ENCODE data around the gene RBM33. TPM values are rescaled to one million over a fixed set of nuclear protein-coding genes. Genes with fewer than 3 reads are reported as not detected.

RBM33 gene
- total and polyA plus RNA-seq, 2 donors from 2014 or later, result 9.8 to 78.7 TPM

GRCh38 chr7:155731871-155732270 lies 87.4 kb downstream of the RBM33 start:
- Histone ChIP-seq H3K36me3 (ENCODE audit: control insufficient read depth in 2 of 3, insufficient read depth in 3 of 3, low read length in 3 of 3) (peaks cover 0 to 15% (median 4%) of the 10 kb centered on the region in 3 donors), H3K27ac (ENCODE audit: low read depth in 2 of 2, low read length in 2 of 2) (no peak overlapping the region), H3K4me1 (ENCODE audit: control insufficient read depth in 2 of 3, insufficient read depth in 2 of 3, low read depth in 1 of 3, low read length in 3 of 3) (peaks cover 0 to 3% (median 0%) of the 10 kb centered on the region in 3 donors), H3K9ac (ENCODE audit: low read length in 3 of 3) (no peak overlapping the region), H3K9me3 (ENCODE audit: control insufficient read depth in 2 of 3, insufficient read depth in 1 of 3, low read length in 3 of 3) (no peaks in the 10 kb centered on the region), H3K4me3 (ENCODE audit: low read length in 3 of 3) (no peak overlapping the region), H3K27me3 (ENCODE audit: control insufficient read depth, insufficient read depth, low read length) (no peaks in the 10 kb centered on the region)
- no peak for TF ChIP-seq CTCF (IDR thresholded peaks at IDR 0.05; ENCODE audit: borderline replicate concordance, extremely low read depth, insufficient read depth)
- intact Hi-C loops (cut with DNase I), result no loop called here
- FAIRE-seq, result no peak
- no peak for DNase-seq

- Histone ChIP-seq H3K4me3 (ENCODE audit: low read length in 3 of 3) (no peak overlapping the region), H3K36me3 (ENCODE audit: control insufficient read depth in 2 of 3, insufficient read depth in 3 of 3, low read length in 3 of 3) (peaks cover 0 to 16% (median 4%) of the 10 kb centered on the region in 3 donors), H3K4me1 (ENCODE audit: control insufficient read depth in 2 of 3, insufficient read depth in 2 of 3, low read depth in 1 of 3, low read length in 3 of 3) (peaks cover 0 to 3% (median 0%) of the 10 kb centered on the region in 3 donors), H3K27me3 (ENCODE audit: control insufficient read depth, insufficient read depth, low read length) (no peaks in the 10 kb centered on the region), H3K9me3 (ENCODE audit: control insufficient read depth in 2 of 3, insufficient read depth in 1 of 3, low read length in 3 of 3) (no peaks in the 10 kb centered on the region), H3K9ac (ENCODE audit: low read length in 3 of 3) (no peak overlapping the region), H3K27ac (ENCODE audit: low read depth in 2 of 2, low read length in 2 of 2) (no peak overlapping the region)
- no peak for FAIRE-seq
- no peak for DNase-seq
- intact Hi-C loops (cut with DNase I), result no loop called here
- no peak for TF ChIP-seq CTCF (IDR thresholded peaks at IDR 0.05; ENCODE audit: borderline replicate concordance, extremely low read depth, insufficient read depth)
Measured at GRCh38 chr7:155732286-155732685, 87.8 kb downstream of the RBM33 start.

GRCh38 chr7:155733582-155734444 lies 89.4 kb downstream of the RBM33 start:
- H3K4me3 ChIP-seq (ENCODE audit: low read length in 3 of 3), result no peak overlapping the region
- peaks cover 0 to 3% (median 0%) of the 10 kb centered on the region in 3 donors for H3K4me1 ChIP-seq (ENCODE audit: control insufficient read depth in 2 of 3, insufficient read depth in 2 of 3, low read depth in 1 of 3, low read length in 3 of 3)
- no peak overlapping the region for H3K27ac ChIP-seq (ENCODE audit: low read depth in 2 of 2, low read length in 2 of 2)
- FAIRE-seq (no peak), DNase-seq (no peak)
- no peak for TF ChIP-seq CTCF (IDR thresholded peaks at IDR 0.05; ENCODE audit: borderline replicate concordance, extremely low read depth, insufficient read depth)
- H3K9ac ChIP-seq (ENCODE audit: low read length in 3 of 3), result no peak overlapping the region
- peaks cover 0 to 20% (median 9%) of the 10 kb centered on the region in 3 donors for H3K36me3 ChIP-seq (ENCODE audit: control insufficient read depth in 2 of 3, insufficient read depth in 3 of 3, low read length in 3 of 3)
- intact Hi-C loops (cut with DNase I), result no loop called here
- no peaks in the 10 kb centered on the region for H3K27me3 ChIP-seq (ENCODE audit: control insufficient read depth, insufficient read depth, low read length)
- no peaks in the 10 kb centered on the region for H3K9me3 ChIP-seq (ENCODE audit: control insufficient read depth in 2 of 3, insufficient read depth in 1 of 3, low read length in 3 of 3)
